Measurements from ENCODE around the gene C1QB.

DNA sequence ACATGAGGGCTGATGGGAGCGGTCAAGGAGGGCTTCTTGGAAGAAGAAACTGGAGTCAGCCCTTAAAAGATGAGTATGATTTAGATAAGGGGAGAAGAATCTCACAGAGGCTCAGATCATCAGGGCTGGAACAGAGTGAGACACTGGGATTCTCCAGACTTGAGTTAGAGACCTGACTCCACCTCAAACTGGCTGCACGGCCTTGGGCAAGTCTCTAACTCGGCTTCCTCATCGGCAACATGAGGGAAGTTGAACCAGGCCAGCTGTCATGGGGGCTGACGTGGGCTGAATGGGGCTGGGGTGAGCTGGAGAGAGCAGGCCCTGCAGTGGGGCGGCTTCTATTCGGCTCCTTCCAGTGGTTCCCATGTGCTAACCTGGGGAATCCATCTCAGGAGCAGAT lies 7.1 kb upstream of the C1QB start:
- TF ChIP-seq, protein P1, sequence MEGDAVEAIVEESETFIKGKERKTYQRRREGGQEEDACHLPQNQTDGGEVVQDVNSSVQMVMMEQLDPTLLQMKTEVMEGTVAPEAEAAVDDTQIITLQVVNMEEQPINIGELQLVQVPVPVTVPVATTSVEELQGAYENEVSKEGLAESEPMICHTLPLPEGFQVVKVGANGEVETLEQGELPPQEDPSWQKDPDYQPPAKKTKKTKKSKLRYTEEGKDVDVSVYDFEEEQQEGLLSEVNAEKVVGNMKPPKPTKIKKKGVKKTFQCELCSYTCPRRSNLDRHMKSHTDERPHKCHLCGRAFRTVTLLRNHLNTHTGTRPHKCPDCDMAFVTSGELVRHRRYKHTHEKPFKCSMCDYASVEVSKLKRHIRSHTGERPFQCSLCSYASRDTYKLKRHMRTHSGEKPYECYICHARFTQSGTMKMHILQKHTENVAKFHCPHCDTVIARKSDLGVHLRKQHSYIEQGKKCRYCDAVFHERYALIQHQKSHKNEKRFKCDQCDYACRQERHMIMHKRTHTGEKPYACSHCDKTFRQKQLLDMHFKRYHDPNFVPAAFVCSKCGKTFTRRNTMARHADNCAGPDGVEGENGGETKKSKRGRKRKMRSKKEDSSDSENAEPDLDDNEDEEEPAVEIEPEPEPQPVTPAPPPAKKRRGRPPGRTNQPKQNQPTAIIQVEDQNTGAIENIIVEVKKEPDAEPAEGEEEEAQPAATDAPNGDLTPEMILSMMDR (conservative IDR thresholded peaks at IDR 0.05 in 1 of 2, IDR thresholded peaks at IDR 0.05 in 1 of 2; ENCODE audit: extremely low read depth in 1 of 2, insufficient read depth in 1 of 2, low read depth in 1 of 2, low read length in 2 of 2) = no peak
- TF ChIP-seq EZH2 (IDR thresholded peaks at IDR 0.05; ENCODE audit: borderline replicate concordance, low read length) = no peak
